Lung (tissue), 12 donors: Measurements from ENCODE around the gene AHCTF1. TPM values are rescaled to one million over a fixed set of nuclear protein-coding genes. Genes with fewer than 3 reads are reported as not detected.
A peak's percentile ranks its signal among the peaks of the same experiment; 100 is the strongest.

Experiments
- ATAC-seq: fragments of 200-7000 bp; cut with Tn5 transposase; one replicate; pipeline ENCODE4 v1.9.1; 2020; ENCODE audit warnings: moderate number of reproducible peaks; ENCODE audit not compliant: insufficient read depth, low FRiP score
- DNase-seq, 3 donors: peaks; one replicate each; pipeline ENCODE4 v3.0.0-alpha.2; 2013 to 2017
- H3K27ac ChIP-seq, 2 donors: one replicate each; pipeline ENCODE4 v1.5.1; 2013; ENCODE audit warnings: mild to moderate bottlenecking in 2 of 2, moderate library complexity in 2 of 2, control low read depth in 1 of 2, inconsistent platforms in 1 of 2, low read depth in 1 of 2, low read length in 1 of 2
- H3K27me3 ChIP-seq, 3 donors: one replicate each; pipeline ENCODE4 v1.5.1; 2013; ENCODE audit warnings: low read length in 2 of 3; ENCODE audit not compliant: control insufficient read depth in 3 of 3, insufficient read depth in 3 of 3
- H3K36me3 ChIP-seq, 4 donors: one replicate each; pipeline ENCODE4 v1.5.1; 2013; ENCODE audit warnings: low read length in 4 of 4, mild to moderate bottlenecking in 1 of 4, moderate library complexity in 1 of 4; ENCODE audit not compliant: control insufficient read depth in 4 of 4, insufficient read depth in 4 of 4
- H3K4me1 ChIP-seq, 5 donors: one replicate each; pipeline ENCODE4 v1.5.1; 2013; ENCODE audit warnings: low read length in 5 of 5, mild to moderate bottlenecking in 2 of 5, moderate library complexity in 1 of 5; ENCODE audit not compliant: control insufficient read depth in 5 of 5, insufficient read depth in 5 of 5
- H3K4me3 ChIP-seq: one replicate; pipeline ENCODE4 v1.5.1; 2013; ENCODE audit warnings: mild to moderate bottlenecking, control low read depth, moderate library complexity
- H3K9ac ChIP-seq, 2 donors: one replicate each; pipeline ENCODE4 v1.5.1; 2013; ENCODE audit warnings: low read length in 2 of 2, control low read depth in 1 of 2; ENCODE audit not compliant: insufficient read depth in 1 of 2
- H3K9me3 ChIP-seq, 4 donors: one replicate each; pipeline ENCODE4 v1.5.1; 2013; ENCODE audit warnings: low read length in 3 of 4, mild to moderate bottlenecking in 1 of 4, moderate library complexity in 1 of 4; ENCODE audit not compliant: control insufficient read depth in 4 of 4, insufficient read depth in 3 of 4
- WGBS, 2 donors: extraction: QIAGEN DNeasy Blood & Tissue Kit; methylation state at CpG; one replicate each; pipeline ENCODE4 v1.1.7; 2013; 5-methylcytosine and 5-hydroxymethylcytosine counted together
- polyA plus RNA-seq, 2 donors: library from polyadenylated mRNA; stranded (reverse); fragments of 200-250 nt; gene quantifications; one replicate each; pipeline ENCODE4 v1.2.1, GENCODE V29; 2013
- total RNA-seq, 2 donors: library from RNA; depleted of rRNA in 1 of 2; stranded (reverse); fragments of >200 nt in 1 of 2; gene quantifications; one replicate each; pipeline ENCODE4 v1.2.1, GENCODE V29; 2014 to 2021
- TF ChIP-seq, protein P1 (sequence below): IDR thresholded peaks from 2 replicates; pipeline ENCODE4 v1.5.1; 2012; ENCODE audit warnings: mild to moderate bottlenecking; ENCODE audit errors: control extremely low read depth, extremely low read depth
- donor health status: control.
- donor health status: control.
- donor health status: Bipolar disorder and iron deficiency.
- donor health status: healthy.
- donor health status: DM: yes; HTN: yes; CAD: no.

AHCTF1 gene
- total and polyA plus RNA-seq, 4 donors = 7.9 to 44.3 (median 22.2) TPM

DNA sequence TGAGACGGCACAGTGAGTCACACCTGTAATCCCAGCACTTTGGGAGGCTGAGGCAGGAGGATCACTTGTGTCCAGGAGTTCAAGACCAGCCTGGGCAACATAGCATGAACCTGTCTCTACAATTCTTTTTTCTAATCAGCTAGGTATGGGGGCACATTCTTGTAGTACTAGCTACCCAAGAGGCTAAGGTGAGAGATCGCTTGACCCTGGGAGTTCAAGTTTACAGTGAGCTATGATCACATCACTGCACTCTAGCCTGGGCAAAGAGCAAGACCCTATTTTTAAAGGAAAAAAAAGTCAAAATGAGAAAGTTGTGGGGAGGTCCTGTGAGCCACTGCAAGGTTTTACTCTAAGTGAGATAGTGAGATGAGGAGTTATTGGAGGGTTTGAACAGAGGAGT is 34.8 kb upstream of the AHCTF1 start:
- H3K9ac ChIP-seq = no peak overlapping the region
- H3K4me1 ChIP-seq = no peaks in the 10 kb centered on the region
- DNase-seq (no peak), ATAC-seq (no peak)
- WGBS, 2 donors = 93 to 96% methylated on average over 2 of the region's 2 CpGs
- peaks cover 0 to 14% (median 0%) of the 10 kb centered on the region in 4 donors for H3K9me3 ChIP-seq
- peaks cover 0 to 2% (median 0%) of the 10 kb centered on the region in 4 donors for H3K36me3 ChIP-seq
- TF ChIP-seq, protein P1, sequence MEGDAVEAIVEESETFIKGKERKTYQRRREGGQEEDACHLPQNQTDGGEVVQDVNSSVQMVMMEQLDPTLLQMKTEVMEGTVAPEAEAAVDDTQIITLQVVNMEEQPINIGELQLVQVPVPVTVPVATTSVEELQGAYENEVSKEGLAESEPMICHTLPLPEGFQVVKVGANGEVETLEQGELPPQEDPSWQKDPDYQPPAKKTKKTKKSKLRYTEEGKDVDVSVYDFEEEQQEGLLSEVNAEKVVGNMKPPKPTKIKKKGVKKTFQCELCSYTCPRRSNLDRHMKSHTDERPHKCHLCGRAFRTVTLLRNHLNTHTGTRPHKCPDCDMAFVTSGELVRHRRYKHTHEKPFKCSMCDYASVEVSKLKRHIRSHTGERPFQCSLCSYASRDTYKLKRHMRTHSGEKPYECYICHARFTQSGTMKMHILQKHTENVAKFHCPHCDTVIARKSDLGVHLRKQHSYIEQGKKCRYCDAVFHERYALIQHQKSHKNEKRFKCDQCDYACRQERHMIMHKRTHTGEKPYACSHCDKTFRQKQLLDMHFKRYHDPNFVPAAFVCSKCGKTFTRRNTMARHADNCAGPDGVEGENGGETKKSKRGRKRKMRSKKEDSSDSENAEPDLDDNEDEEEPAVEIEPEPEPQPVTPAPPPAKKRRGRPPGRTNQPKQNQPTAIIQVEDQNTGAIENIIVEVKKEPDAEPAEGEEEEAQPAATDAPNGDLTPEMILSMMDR = no peak
- H3K27me3 ChIP-seq = no peaks in the 10 kb centered on the region
- H3K4me3 ChIP-seq = no peak overlapping the region
- no peak overlapping the region for H3K27ac ChIP-seq

DNA sequence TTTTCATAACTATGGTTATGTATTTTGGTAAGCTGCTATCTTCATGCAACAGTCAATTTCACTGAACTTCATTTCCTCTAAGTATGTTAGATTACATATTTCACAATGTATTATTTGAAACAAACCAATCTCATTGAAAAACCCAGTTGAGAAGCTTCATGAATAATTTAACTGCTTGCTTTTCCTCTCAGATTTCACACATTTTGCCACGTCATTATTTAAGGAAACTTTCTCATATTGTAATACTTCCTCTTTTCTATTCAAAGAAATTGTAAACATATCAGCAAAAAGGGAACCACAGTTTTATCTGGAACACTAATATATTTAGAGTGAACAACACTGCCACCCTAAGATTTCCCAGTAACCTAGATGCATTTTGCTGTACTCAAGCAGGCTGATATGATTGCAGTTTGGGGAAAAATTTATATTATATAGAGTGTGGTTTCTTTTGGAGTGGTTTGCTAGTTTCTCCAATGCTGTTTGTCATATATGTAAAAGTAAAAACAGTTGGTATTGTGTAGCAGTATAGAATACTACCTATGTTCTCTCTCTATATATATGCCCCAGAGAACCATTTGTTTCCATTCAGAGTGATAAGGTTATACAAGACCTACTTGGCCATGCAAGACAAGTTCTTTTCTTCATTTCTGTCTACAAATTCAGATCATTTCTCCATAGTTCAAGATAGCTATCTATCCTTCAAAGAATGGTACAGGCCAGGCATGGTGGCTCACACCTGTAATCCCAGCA is 28.4 kb upstream of the AHCTF1 start:
- Histone ChIP-seq H3K9ac (no peak overlapping the region), H3K4me3 (no peak overlapping the region), H3K36me3 (no peaks in the 10 kb centered on the region), H3K9me3 (peaks cover 0 to 1% (median 0%) of the 10 kb centered on the region in 4 donors), H3K27ac (peak overlapping the region in 1 of 2 donors; percentile 39), H3K4me1 (no peaks in the 10 kb centered on the region), H3K27me3 (no peaks in the 10 kb centered on the region)
- ATAC-seq = peak; percentile 28
- TF ChIP-seq, protein P1 = no peak
- WGBS, 2 donors = 4 to 30% methylated on average over 1 of the region's 1 CpG
- DNase-seq = peak in 2 of 3 donors; percentile 11 to 26

DNA sequence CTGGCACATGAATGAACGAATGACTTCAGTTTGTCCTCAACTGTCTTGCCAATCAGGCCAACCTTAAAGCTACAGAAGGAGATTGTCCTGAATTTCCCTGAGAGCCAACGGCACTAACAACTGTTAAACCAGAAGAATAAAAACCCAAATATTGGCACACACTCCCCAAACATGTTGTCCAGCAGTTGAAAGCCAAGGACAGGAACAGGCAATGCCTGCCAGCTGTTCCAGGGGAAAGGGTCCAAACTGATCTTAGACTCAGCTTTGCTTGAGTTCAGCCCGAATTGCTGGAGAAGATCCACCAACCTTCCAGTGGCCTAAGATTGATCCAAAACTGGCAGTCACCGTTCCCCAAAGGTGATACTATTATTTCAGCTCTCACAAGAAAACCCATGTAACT is 22.4 kb upstream of the AHCTF1 start:
- TF ChIP-seq, protein P1 = no peak

More for the DNA sequence above, 22.4 kb upstream of the AHCTF1 start:
- peak in 2 of 3 donors; percentile 37 to 58 for DNase-seq
- Histone ChIP-seq H3K27me3 (no peaks in the 10 kb centered on the region), H3K9ac (no peak overlapping the region), H3K4me1 (no peaks in the 10 kb centered on the region), H3K4me3 (no peak overlapping the region), H3K27ac (peak overlapping the region in 1 of 2 donors; percentile 17), H3K36me3 (no peaks in the 10 kb centered on the region), H3K9me3 (peaks cover 0 to 2% (median 0%) of the 10 kb centered on the region in 4 donors)
- no peak for ATAC-seq
- WGBS, 2 donors = 80 to 82% methylated on average over 4 of the region's 4 CpGs
